ENCODE measurements around the gene POLRMT.
"Not testable (repeated sequence)": the region's sequence is repeated elsewhere in the genome, so short reads cannot be mapped to it uniquely, and the experiment has no call there.

POLRMT gene

GRCh38 chr19:670609-671075 lies 37.3 kb upstream of the POLRMT start:
- ATAC-seq = peak; percentile 25; the same call in 2 of the 3 replicates

GRCh38 chr19:668675-669434 lies 35.5 kb upstream of the POLRMT start:
- not testable (repeated sequence) for ATAC-seq

More at GRCh38 chr19:670609-671075, 37.3 kb upstream of the POLRMT start:
- TF ChIP-seq PPARA (CRISPR knock-in tag; IDR thresholded peaks at IDR 0.05; ENCODE audit: borderline replicate concordance) = no peak

DNA sequence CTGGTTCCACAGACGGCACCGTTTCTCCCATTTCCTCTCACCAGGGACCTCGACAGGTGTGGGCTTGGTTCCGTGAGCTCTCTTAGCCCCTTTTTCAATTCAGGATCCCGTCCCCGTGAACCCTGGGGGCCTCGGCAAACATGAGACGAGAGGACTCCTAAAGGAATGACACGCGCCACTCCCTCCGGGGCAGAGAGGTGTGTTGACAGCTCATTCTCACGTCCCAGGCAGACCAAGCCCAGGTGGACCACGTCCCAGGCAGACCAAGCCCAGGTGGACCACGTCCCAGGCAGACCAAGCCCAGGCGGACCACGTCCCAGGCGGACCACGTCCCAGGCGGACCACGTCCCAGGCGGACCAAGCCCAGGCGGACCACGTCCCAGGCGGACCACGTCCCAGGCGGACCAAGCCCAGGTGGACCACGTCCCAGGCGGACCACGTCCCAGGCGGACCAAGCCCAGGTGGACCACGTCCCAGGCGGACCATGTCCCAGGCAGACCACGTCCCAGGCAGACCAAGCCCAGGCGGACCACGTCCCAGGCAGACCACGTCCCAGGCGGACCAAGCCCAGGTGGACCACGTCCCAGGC lies 33.7 kb upstream of the POLRMT start:
- not testable (repeated sequence) for ATAC-seq

DNA sequence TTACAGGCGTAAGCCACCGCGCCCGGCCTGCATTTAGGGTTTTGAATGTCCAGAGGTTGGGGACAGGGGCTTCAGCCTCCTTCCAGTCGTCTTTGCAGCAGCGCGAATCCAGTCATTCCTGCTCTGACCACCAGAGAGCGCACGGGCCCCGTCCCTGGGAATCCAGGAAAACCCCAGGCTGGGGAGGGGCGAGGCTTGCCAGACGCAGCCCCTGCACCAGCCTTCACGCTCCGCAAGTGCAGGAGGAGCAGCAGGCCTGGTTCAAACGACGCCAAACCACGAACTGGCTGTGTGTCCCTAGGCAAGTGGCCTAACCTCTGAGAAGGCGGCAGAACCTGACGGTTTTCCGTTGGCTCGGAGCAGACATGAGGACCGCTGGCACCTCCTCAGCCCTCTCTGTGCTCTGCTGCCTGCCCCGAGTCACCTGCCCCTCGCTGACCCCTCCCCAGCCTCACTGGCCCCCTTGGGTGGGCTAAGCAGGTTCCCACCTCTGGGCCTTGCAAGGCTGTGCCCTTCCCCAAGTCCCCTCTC lies 31.6 kb upstream of the POLRMT start:
- peak; percentile 75 for ATAC-seq
- TF ChIP-seq, protein P1, sequence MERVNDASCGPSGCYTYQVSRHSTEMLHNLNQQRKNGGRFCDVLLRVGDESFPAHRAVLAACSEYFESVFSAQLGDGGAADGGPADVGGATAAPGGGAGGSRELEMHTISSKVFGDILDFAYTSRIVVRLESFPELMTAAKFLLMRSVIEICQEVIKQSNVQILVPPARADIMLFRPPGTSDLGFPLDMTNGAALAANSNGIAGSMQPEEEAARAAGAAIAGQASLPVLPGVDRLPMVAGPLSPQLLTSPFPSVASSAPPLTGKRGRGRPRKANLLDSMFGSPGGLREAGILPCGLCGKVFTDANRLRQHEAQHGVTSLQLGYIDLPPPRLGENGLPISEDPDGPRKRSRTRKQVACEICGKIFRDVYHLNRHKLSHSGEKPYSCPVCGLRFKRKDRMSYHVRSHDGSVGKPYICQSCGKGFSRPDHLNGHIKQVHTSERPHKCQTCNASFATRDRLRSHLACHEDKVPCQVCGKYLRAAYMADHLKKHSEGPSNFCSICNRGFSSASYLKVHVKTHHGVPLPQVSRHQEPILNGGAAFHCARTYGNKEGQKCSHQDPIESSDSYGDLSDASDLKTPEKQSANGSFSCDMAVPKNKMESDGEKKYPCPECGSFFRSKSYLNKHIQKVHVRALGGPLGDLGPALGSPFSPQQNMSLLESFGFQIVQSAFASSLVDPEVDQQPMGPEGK (CRISPR knock-in tag; IDR thresholded peaks at IDR 0.05; ENCODE audit: borderline replicate concordance) = no peak

DNA sequence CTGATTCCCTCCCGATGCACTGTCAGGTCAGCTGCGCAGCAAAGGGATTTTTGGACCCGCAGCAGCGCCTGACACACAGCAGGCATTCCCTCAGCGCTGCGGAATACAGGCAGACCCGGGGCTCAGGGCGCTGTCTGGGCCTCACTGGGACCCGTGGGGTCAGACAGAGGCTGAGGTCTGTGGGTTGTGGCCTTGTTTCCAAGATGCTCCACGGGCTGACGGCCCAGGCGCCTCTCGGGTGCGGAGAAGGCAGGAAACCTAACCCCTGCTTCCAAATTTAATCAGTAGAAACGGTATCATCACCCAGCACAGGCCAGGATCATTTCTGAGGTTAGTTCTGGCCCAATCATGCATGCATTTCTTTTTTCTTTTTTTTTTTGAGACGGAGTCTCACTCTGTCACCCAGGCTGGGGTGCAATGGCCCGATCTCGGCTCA lies 30.4 kb upstream of the POLRMT start:
- no peak for ATAC-seq
- TF ChIP-seq RARB (CRISPR knock-in tag; IDR thresholded peaks at IDR 0.05) (no peak), TOX (CRISPR knock-in tag; IDR thresholded peaks at IDR 0.05; ENCODE audit: borderline replicate concordance) (no peak), OSR1 (CRISPR knock-in tag; IDR thresholded peaks at IDR 0.05) (no peak), ZNF8 (CRISPR knock-in tag; IDR thresholded peaks at IDR 0.05) (no peak), ZC3H10 (CRISPR knock-in tag; IDR thresholded peaks at IDR 0.05) (no peak), TCF4 (CRISPR knock-in tag; IDR thresholded peaks at IDR 0.05; ENCODE audit: borderline replicate concordance) (no peak), ESRRG (CRISPR knock-in tag; IDR thresholded peaks at IDR 0.05) (no peak), GLIS3 (CRISPR knock-in tag; IDR thresholded peaks at IDR 0.05) (no peak), POU6F1 (CRISPR knock-in tag; IDR thresholded peaks at IDR 0.05; ENCODE audit: borderline replicate concordance, low read depth) (no peak), ZFP3 (CRISPR knock-in tag; IDR thresholded peaks at IDR 0.05) (no peak), ISL1 (CRISPR knock-in tag; IDR thresholded peaks at IDR 0.05) (no peak), ZFP30 (CRISPR knock-in tag; IDR thresholded peaks at IDR 0.05) (no peak), ARNTL (CRISPR knock-in tag; IDR thresholded peaks at IDR 0.05; ENCODE audit: borderline replicate concordance, low read depth) (no peak), CREB5 (CRISPR knock-in tag; IDR thresholded peaks at IDR 0.05; ENCODE audit: low read depth) (no peak), ZNF70 (CRISPR knock-in tag; IDR thresholded peaks at IDR 0.05) (no peak), CSDC2 (CRISPR knock-in tag; IDR thresholded peaks at IDR 0.05) (no peak), BACH2 (CRISPR knock-in tag; IDR thresholded peaks at IDR 0.05; ENCODE audit: borderline replicate concordance) (no peak), SNAI2 (CRISPR knock-in tag; IDR thresholded peaks at IDR 0.05) (no peak)
- TF ChIP-seq, protein P2, sequence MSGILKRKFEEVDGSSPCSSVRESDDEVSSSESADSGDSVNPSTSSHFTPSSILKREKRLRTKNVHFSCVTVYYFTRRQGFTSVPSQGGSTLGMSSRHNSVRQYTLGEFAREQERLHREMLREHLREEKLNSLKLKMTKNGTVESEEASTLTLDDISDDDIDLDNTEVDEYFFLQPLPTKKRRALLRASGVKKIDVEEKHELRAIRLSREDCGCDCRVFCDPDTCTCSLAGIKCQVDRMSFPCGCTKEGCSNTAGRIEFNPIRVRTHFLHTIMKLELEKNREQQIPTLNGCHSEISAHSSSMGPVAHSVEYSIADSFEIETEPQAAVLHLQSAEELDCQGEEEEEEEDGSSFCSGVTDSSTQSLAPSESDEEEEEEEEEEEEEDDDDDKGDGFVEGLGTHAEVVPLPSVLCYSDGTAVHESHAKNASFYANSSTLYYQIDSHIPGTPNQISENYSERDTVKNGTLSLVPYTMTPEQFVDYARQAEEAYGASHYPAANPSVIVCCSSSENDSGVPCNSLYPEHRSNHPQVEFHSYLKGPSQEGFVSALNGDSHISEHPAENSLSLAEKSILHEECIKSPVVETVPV (CRISPR knock-in tag; IDR thresholded peaks at IDR 0.05) = no peak
- TF ChIP-seq, protein P1 (CRISPR knock-in tag; IDR thresholded peaks at IDR 0.05; ENCODE audit: borderline replicate concordance) = no peak

Measured in SK-N-SH treated with all-trans-retinoic acid at 6 μM for 48 hours (cell line).